Stimulated activated CD8-positive, alpha-beta memory T cell treated with anti-CD3 and anti-CD28 coated beads, Interleukin-15, amount 100 ng/mL, for 48 hours (primary cell): ENCODE measurements around the gene COL23A1.

Experiments
- DNase-seq, 2 donors: peaks; one replicate each; pipeline ENCODE4 v3.0.0-alpha.2; 2020; ENCODE audit warnings: low read depth in 2 of 2

COL23A1 gene

DNA sequence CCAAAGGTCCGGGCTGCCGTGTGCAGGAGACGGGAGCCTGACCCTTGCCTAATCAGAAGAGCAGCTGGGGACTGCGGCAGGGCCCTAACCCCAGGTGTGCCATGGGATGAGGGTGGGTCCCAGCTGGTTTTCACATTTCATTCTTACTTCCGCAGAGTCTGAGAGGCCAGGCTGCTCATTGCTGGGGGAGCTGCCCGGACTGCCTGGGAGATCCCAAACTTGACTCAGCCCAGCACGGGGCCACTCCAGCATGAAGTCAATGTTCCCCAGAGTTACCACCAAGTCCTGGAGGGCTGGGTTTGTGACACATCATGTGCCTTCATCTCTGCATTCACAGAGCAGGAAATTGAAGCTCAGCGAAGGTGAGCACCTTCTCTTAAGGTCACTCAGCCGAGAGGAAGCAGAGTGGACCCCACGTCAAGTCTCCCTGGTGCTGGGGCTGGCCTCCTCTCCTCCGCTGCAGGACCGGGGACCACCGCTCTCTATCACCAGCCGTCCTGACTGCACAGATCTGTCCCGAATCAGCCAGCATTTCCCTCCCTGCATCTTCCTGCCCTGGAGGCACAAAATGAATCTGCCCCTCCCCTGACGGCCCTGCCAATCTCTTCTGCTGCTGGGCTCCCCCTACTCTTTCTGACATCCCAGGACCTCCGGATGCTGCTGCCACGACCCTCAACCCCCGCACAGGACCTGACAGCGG lies 303.0 kb downstream of the COL23A1 start:
- no peak for DNase-seq

GRCh38 chr5:178286226-178287090 lies 303.7 kb downstream of the COL23A1 start:
- no peak for DNase-seq

GRCh38 chr5:178285399-178286225 lies 304.6 kb downstream of the COL23A1 start:
- DNase-seq, result no peak

DNA sequence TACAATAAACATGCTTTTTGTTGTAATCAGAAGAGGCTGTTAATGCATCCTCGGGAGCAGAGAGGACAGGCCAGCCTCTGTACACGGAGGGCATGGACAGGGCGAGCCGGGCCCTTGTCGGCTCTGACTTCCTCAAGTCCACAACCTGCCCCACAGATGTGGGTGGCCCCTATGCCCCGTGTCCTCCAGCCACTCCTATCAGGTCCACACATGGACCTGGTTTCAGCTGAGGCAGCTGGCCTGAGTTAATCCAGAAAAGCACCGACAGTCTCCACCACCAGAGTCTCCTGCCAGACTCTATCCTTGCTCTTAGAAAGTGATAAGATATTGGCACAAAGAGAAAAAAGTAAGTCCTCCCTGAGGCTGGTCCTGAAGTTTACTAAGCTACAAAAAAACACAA lies 305.2 kb downstream of the COL23A1 start:
- DNase-seq, result no peak

GRCh38 chr5:178284093-178284675 lies 306.0 kb downstream of the COL23A1 start:
- no peak for DNase-seq

GRCh38 chr5:178283520-178283919 lies 306.7 kb downstream of the COL23A1 start:
- no peak for DNase-seq

- no peak for DNase-seq
Measured at GRCh38 chr5:178282391-178282790, 307.8 kb downstream of the COL23A1 start.

GRCh38 chr5:178281331-178281730 lies 308.9 kb downstream of the COL23A1 start:
- no peak for DNase-seq

GRCh38 chr5:178280631-178281030 lies 309.6 kb downstream of the COL23A1 start:
- DNase-seq, result no peak

DNA sequence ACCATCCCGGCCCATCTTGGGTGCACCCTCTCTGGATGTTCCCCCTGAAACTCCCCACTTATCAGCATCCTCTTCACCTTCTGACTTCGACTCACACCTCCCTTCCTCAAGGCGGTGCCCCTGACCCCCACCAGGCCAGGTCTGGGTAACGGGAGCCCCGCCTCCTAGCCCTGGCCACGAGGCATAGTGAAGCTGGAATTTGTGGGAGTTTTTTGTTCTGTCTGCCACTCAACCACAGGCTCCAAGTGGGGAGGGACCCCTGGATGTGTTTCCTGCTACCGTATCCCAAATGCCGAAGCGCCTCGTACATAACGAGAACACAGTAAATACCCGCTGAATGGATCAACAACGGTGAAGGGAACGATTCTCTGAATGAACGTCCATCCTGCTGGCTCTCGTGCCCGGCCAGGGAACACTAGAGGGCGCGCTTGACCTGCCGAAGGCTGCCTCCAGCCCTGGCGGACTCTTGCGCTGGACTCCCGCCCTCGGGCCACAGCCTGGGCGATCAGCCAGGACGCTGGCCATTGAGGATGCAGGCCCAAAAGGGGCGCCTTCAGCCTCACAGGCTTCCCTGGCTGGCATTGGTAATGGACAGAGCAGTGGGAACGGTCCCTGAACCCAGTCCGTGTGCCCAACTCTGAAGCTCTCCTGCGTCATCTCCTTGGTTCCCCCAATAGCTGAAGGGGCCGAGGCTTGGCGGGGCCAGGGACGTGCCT lies 310.3 kb downstream of the COL23A1 start:
- DNase-seq, result peak; percentile 21 to 26

GRCh38 chr5:178279026-178279722 lies 311.0 kb downstream of the COL23A1 start:
- no peak for DNase-seq

- DNase-seq, result no peak
Measured at GRCh38 chr5:178278358-178279023, 311.7 kb downstream of the COL23A1 start.

GRCh38 chr5:178277866-178278265 lies 312.3 kb downstream of the COL23A1 start:
- DNase-seq, result no peak

DNA sequence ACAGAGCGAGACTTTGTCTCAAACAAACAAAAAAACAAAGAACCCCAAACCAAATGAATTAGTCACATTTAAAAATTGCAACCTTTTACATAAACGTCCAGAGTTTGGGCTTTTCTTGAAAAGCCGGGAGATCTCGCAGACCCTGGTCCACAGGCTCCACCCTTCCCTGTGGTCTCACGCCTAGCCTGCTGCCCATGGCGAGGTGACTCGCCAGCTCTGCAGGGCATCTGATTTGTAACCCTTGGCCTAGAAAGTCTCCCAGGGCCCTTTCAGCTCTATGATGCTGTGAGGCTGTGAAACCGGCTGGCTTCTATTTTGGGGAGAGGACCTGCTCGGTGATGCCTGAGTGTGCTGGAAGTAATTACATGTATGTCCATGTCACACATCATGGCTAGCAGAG lies 312.8 kb downstream of the COL23A1 start:
- no peak for DNase-seq

GRCh38 chr5:178274781-178275537 lies 315.2 kb downstream of the COL23A1 start:
- no peak for DNase-seq

DNA sequence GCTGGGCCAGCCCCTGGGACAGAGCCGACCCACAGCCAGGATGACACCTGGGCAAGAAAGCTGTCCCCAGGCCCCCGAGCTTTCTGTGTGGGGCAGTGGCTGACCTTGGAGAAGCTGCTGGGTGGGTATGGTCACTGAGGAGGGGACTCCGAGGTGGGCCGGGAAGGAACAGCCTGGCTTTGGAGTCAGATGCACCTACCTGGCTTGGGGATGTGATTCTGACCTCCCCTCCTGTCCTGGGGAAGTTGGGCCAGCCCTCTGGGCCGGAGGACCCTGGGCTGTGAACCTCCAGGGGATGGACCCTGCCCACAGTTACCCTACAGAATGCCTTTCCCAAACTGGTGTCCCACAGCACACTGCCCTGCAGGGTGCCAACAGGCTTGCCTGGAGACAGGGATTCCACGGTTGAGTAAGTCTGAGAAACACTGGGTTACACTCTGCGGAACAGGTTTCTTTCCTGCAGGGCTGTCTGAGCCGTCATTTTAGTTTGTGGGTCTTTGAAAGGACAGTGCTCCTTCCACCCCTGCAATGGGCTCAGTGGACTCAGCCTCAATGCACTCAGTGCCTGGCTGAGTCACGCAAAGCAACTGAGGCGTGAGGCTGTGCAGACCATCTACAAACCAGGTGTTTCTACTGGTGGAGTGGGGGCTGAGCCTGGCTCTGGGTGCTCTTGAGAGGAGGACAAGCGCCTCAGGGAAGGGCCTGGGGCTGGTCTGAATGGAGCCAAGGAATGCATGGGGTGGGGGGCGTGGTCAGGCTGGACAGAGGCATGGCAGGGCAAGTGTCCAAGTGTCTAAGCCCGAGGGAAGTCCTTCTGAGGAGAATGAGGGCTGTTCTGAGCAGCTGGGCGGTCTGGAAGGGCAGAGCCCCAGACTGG lies 316.3 kb downstream of the COL23A1 start:
- no peak for DNase-seq

DNA sequence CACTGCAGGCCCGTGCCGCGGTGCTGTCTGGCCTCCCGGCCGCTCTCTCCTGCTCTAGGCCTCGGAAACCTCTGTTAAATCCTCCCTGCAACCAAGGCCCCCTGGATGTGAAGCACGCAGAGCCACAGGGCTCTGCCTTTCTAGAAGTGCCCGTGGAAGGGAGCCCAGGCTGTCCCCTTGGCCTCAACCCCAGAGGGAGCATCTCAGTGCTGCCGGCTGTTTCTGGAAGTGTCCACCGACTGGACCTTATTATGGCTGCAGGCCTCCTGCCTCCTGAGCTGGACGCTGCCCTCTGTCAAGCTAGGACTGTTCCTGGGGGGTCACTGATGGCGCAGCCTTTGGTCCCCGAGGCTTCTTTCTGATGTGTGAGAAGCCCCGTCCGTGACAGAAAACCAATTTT lies 317.2 kb downstream of the COL23A1 start:
- DNase-seq, result no peak

- DNase-seq, result no peak
Measured at GRCh38 chr5:178272591-178272990, 317.6 kb downstream of the COL23A1 start.
